H1 (cell line): ENCODE measurements around the gene SMARCB1. TPM values are rescaled to one million over a fixed set of nuclear protein-coding genes. Genes with fewer than 3 reads are reported as not detected.

ENCODE experiments used
- ATF3 ChIP-seq: IDR thresholded peaks from 2 replicates; pipeline ENCODE4 v1.6.1; 2011; ENCODE audit warnings: low read depth, mild to moderate bottlenecking, low read length; ENCODE audit not compliant: insufficient read depth
- BACH1 ChIP-seq: IDR thresholded peaks from 2 replicates; pipeline ENCODE4 v1.6.1; 2012; ENCODE audit warnings: low read length, improper control_type of control experiment
- CBX8 ChIP-seq: fragments of 300-800, 300-1000 bp; sonication (generic); IDR thresholded peaks from 2 replicates; pipeline ENCODE4 v1.7.1; 2016; ENCODE audit warnings: low read depth, low read length, borderline replicate concordance
- CEBPB ChIP-seq: IDR thresholded peaks from 2 replicates; pipeline ENCODE4 v1.6.1; 2012; ENCODE audit warnings: low read depth, low read length
- CHD1 ChIP-seq: IDR thresholded peaks from 2 replicates; pipeline ENCODE4 v1.6.1; 2012; ENCODE audit warnings: low read depth, low read length, improper control_type of control experiment
- CREB1 ChIP-seq: IDR thresholded peaks from 2 replicates; pipeline ENCODE4 v1.6.1; 2012; ENCODE audit warnings: inconsistent platforms
- E2F6 ChIP-seq: IDR thresholded peaks from 2 replicates; pipeline ENCODE4 v1.6.1; 2012; ENCODE audit warnings: inconsistent platforms
- EP300 ChIP-seq, 2 experiments: IDR thresholded peaks; 1 replicate in 1 of 2; 2 replicates in 1 of 2; pipeline ENCODE4 v1.6.1; 2011 to 2012; ENCODE audit warnings: low read depth in 2 of 2, low read length in 2 of 2, mild to moderate bottlenecking in 2 of 2, borderline replicate concordance in 1 of 2, inconsistent platforms in 1 of 2, moderate library complexity in 1 of 2
- FOSL1 ChIP-seq: IDR thresholded peaks from 2 replicates; pipeline ENCODE4 v1.6.1; 2011; ENCODE audit warnings: mild to moderate bottlenecking, low read depth, low read length, moderate library complexity; ENCODE audit not compliant: insufficient read depth
- NANOG ChIP-seq: IDR thresholded peaks from 2 replicates; pipeline ENCODE4 v1.6.1; 2011; ENCODE audit warnings: low read length, low read depth, mild to moderate bottlenecking, inconsistent platforms; ENCODE audit not compliant: insufficient read depth, poor library complexity, severe bottlenecking
- PHF8 ChIP-seq: fragments of 200-600 bp; sonication (generic); conservative IDR thresholded peaks from 2 replicates; pipeline ENCODE4 v1.7.1; 2012; ENCODE audit warnings: low read depth, mild to moderate bottlenecking, inconsistent platforms, low read length, moderate library complexity
- RAD21 ChIP-seq, 2 experiments: IDR thresholded peaks in 1 of 2; conservative IDR thresholded peaks in 1 of 2; 2 replicates each; pipeline ENCODE4 v1.6.1; 2011; ENCODE audit warnings: low read depth in 2 of 2, low read length in 2 of 2, improper control_type of control experiment in 1 of 2, inconsistent platforms in 1 of 2, mild to moderate bottlenecking in 1 of 2, moderate library complexity in 1 of 2
- RBBP5 ChIP-seq: IDR thresholded peaks from 2 replicates; pipeline ENCODE4 v1.7.1; 2012; ENCODE audit warnings: low read depth, mild to moderate bottlenecking, inconsistent platforms, low read length, moderate library complexity, borderline replicate concordance
- TAF1 ChIP-seq: IDR thresholded peaks from 2 replicates; pipeline ENCODE4 v1.6.1; 2011; ENCODE audit warnings: mild to moderate bottlenecking, low read depth, low read length
- USF2 ChIP-seq: IDR thresholded peaks from 2 replicates; pipeline ENCODE4 v1.6.1; 2011; ENCODE audit warnings: low read length, improper control_type of control experiment
- polyA plus RNA-seq, 7 experiments: library from polyadenylated mRNA; depleted of rRNA in 3 of 7; stranded (reverse) in 5 of 7; unstranded in 2 of 7; fragments of >200 nt in 5 of 7; fragments of 200-250 nt in 2 of 7; gene quantifications; 1 replicate in 5 of 7; 2 replicates in 1 of 7; 4 replicates in 1 of 7; pipeline versions ENCODE4 v1.2.1 to v1.2.3, GENCODE V29; 2011 to 2013; ENCODE audit warnings: missing spikeins in 2 of 7, mixed read lengths in 2 of 7
- total RNA-seq: library from RNA; stranded (reverse); fragmentation: NEBNext Ultra II Directional; extraction: Animal tissue kit (Norgen Biotek cat#: 25700); gene quantifications from 2 replicates; pipeline ENCODE4 v1.2.1, GENCODE V29; 2021

Gene SMARCB1
- total and polyA plus RNA-seq, 2 of the 8 experiments (the other 6 are each of a cell fraction or from before 2014, with no cell fraction given) = 116 to 145 TPM

- peak; percentile 76 for TF ChIP-seq USF2
- TF ChIP-seq CBX8 = no peak
- TF ChIP-seq EP300 (IDR thresholded peaks at IDR 0.05; ENCODE audit: borderline replicate concordance in 1 of 2, low read depth in 2 of 2, low read length in 2 of 2) = no peak
- peak; percentile 51; the same call in 1 of the 2 replicates for TF ChIP-seq CREB1
- peak; percentile 99 for TF ChIP-seq E2F6
- TF ChIP-seq ATF3 = no peak
- peak; percentile 53; the same call in 1 of the 2 replicates for TF ChIP-seq PHF8
- TF ChIP-seq RAD21 (IDR thresholded peaks at IDR 0.05 in 1 of 2, conservative IDR thresholded peaks at IDR 0.05 in 1 of 2; ENCODE audit: low read depth in 2 of 2, low read length in 2 of 2) = no peak
- no peak for TF ChIP-seq FOSL1
- TF ChIP-seq TAF1 = no peak
- no peak for TF ChIP-seq RBBP5
- TF ChIP-seq BACH1 = no peak
- TF ChIP-seq CHD1 = no peak
- TF ChIP-seq NANOG = no peak
- no peak for TF ChIP-seq CEBPB
Measured at GRCh38 chr22:23838681-23839468, 52.1 kb downstream of the SMARCB1 start, which contains the start of gene DERL3 (continued).
